Gastrocnemius medialis (tissue), 4 donors: ENCODE measurements around the gene ST6GALNAC2. TPM values are rescaled to one million over a fixed set of nuclear protein-coding genes. Genes with fewer than 3 reads are reported as not detected.

Experiments
- ATAC-seq, 2 donors: fragments of 150-250 bp; one replicate each; pipeline ENCODE4 v1.9.1; 2016
- DNase-seq, 2 donors: peaks; one replicate each; pipeline ENCODE4 v3.0.0-alpha.2; 2019
- H3K27ac ChIP-seq, 4 donors: fragments of 200-600 bp; sonication (generic); 1 replicate in 1 of 4; 2 replicates in 3 of 4; pipeline ENCODE4 v1.5.1; 2016 to 2018; ENCODE audit warnings: mild to moderate bottlenecking in 2 of 4, moderate library complexity in 1 of 4
- H3K27me3 ChIP-seq, 3 donors: fragments of 200-600 bp; sonication (generic) in 2 of 3; 1 replicate in 1 of 3; 2 replicates in 2 of 3; pipeline versions ENCODE4 v1.5.1 to v1.6.0; 2016 to 2019; ENCODE audit warnings: mild to moderate bottlenecking in 1 of 3, moderate library complexity in 1 of 3
- H3K36me3 ChIP-seq, 2 donors: fragments of 200-600 bp; sonication (generic) in 1 of 2; one replicate each; pipeline ENCODE4 v1.5.1; 2017 to 2018
- H3K4me1 ChIP-seq, 2 donors: fragments of 200-600 bp; sonication (generic) in 1 of 2; one replicate each; pipeline ENCODE4 v1.5.1; 2016 to 2017; ENCODE audit warnings: mild to moderate bottlenecking in 2 of 2
- H3K4me3 ChIP-seq, 4 donors: fragments of 200-600 bp; sonication (generic) in 3 of 4; 1 replicate in 1 of 4; 2 replicates in 3 of 4; pipeline ENCODE4 v1.5.1; 2016 to 2019; ENCODE audit warnings: mild to moderate bottlenecking in 2 of 4
- H3K9me3 ChIP-seq, 3 donors: fragments of 200-600 bp; sonication (generic) in 2 of 3; 1 replicate in 1 of 3; 2 replicates in 2 of 3; pipeline ENCODE4 v1.5.1; 2016 to 2019
- POLR2A ChIP-seq, 2 donors: fragments of 450-650 bp; IDR thresholded peaks; one replicate each; pipeline ENCODE4 v1.6.1; 2017; ENCODE audit warnings: antibody characterized with exemption in 2 of 2, mild to moderate bottlenecking in 2 of 2, moderate library complexity in 2 of 2
- in situ Hi-C, 4 donors: fragments of 200-750 bp; cut with MboI; loops; one replicate each; pipeline versions ENCODE4 v1.15.0 to v1.8.0; 2017; ENCODE audit warnings: low sequenced_read_pairs in 4 of 4
- intact Hi-C: fragments of 100-400 bp; cut with DNase I; formaldehyde crosslinking; loops from one replicate; pipeline ENCODE4 v1.15.1; 2023; ENCODE audit warnings: low total_unique reads
- total RNA-seq, 4 donors: library from RNA; depleted of rRNA; stranded (reverse); fragments of >200 nt; gene quantifications; one replicate each; pipeline versions ENCODE4 v1.1.0 to v1.2.3, GENCODE V29; 2016
- TF ChIP-seq, protein P1 (sequence below), 5 experiments: fragments of 450-650 bp in 3 of 5; fragments of 200-600 bp in 2 of 5; sonication (generic) in 2 of 5; IDR thresholded peaks in 4 of 5; conservative IDR thresholded peaks in 1 of 5; 1 replicate in 4 of 5; 2 replicates in 1 of 5; pipeline ENCODE4 v1.5.1; 2016 to 2019; ENCODE audit warnings: antibody characterized with exemption in 5 of 5, mild to moderate bottlenecking in 3 of 5, moderate library complexity in 3 of 5

ST6GALNAC2 gene
- total RNA-seq, 4 donors from 2014 or later = 13.6 to 31.1 (median 27.4) TPM

DNA sequence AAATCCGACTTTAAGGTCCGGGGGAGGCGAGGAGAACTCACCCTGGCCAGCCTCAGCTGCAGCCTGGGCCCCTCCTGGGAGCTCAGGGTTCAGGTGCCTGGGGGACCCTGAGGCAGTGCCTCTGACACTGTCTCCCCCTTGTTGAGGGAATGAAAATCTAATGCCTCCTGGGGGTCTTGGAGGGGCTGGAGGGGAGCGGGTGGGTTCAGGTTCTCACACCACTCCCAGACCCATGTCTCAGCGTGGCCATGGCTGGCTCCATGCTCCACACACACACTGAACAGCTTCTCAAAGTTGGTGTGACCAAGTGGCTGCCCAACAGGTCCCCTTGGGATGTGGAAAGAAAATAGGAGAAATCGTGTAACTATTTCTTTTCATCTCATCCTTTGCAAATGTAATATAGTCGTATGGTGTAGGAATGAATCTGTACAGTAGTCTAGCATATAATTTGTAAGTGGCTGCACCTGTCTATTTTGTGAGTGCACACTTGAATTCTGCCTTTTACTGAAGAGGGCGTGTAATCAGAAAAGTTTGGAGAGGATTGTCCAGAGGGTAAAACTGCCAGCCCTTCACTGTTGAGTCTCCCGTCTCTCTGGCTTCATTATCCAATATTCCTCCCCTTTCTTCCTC lies 46.6 kb downstream of the ST6GALNAC2 start:
- Histone ChIP-seq H3K36me3 (no peaks in the 10 kb centered on the region), H3K4me3 (peak overlapping the region in 3 of 4 donors; percentile 52 to 56 (median 53)), H3K9me3 (no peaks in the 10 kb centered on the region), H3K4me1 (peaks cover 24 to 35% of the 10 kb centered on the region in 2 donors), H3K27me3 (peaks cover 0 to 13% (median 4%) of the 10 kb centered on the region in 3 donors), H3K27ac (peak overlapping the region; percentile 71 to 90 (median 78))
- intact Hi-C loops (no loop called here), in situ Hi-C loops (no loop called here)
- TF ChIP-seq, protein P1, sequence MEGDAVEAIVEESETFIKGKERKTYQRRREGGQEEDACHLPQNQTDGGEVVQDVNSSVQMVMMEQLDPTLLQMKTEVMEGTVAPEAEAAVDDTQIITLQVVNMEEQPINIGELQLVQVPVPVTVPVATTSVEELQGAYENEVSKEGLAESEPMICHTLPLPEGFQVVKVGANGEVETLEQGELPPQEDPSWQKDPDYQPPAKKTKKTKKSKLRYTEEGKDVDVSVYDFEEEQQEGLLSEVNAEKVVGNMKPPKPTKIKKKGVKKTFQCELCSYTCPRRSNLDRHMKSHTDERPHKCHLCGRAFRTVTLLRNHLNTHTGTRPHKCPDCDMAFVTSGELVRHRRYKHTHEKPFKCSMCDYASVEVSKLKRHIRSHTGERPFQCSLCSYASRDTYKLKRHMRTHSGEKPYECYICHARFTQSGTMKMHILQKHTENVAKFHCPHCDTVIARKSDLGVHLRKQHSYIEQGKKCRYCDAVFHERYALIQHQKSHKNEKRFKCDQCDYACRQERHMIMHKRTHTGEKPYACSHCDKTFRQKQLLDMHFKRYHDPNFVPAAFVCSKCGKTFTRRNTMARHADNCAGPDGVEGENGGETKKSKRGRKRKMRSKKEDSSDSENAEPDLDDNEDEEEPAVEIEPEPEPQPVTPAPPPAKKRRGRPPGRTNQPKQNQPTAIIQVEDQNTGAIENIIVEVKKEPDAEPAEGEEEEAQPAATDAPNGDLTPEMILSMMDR (IDR thresholded peaks at IDR 0.05 in 4 of 5, conservative IDR thresholded peaks at IDR 0.05 in 1 of 5) = no peak
- TF ChIP-seq POLR2A (IDR thresholded peaks at IDR 0.05) = no peak
- ATAC-seq = no peak
- DNase-seq = no peak

DNA sequence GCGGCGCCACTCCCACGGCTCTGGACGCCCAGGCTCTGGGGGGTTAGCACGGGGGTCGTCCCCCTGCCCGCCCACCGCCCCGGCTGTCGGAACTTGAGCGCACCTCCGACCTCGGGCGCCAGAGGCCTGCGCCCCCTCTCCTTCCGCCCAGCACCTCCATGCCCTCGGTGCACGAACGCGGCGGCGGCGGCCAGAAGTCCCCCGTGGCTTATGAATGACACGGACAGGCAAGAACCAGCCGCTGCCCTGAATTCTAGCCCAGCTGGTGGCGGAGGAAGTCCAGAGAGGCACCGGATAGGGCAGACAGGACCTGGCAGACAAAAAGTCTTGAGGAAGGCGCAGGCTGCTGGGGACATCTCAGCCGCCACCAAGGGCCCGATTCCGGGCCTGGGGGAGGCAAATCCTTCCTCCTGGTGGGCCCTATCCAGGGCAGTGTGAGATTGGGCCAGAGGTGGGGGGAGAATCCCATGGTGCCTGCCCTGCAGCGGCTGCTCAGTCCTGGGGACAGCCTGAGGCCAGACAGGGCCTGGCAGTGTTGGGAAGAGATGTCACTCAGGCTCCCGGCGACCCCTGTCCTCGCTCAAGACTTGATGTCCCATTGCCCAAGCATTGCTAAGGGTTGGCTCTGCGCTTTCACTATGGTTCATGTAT lies 47.3 kb downstream of the ST6GALNAC2 start:
- peaks cover 18 to 29% of the 10 kb centered on the region in 2 donors for H3K4me1 ChIP-seq
- in situ Hi-C loops = no loop called here
- ATAC-seq = no peak

DNA sequence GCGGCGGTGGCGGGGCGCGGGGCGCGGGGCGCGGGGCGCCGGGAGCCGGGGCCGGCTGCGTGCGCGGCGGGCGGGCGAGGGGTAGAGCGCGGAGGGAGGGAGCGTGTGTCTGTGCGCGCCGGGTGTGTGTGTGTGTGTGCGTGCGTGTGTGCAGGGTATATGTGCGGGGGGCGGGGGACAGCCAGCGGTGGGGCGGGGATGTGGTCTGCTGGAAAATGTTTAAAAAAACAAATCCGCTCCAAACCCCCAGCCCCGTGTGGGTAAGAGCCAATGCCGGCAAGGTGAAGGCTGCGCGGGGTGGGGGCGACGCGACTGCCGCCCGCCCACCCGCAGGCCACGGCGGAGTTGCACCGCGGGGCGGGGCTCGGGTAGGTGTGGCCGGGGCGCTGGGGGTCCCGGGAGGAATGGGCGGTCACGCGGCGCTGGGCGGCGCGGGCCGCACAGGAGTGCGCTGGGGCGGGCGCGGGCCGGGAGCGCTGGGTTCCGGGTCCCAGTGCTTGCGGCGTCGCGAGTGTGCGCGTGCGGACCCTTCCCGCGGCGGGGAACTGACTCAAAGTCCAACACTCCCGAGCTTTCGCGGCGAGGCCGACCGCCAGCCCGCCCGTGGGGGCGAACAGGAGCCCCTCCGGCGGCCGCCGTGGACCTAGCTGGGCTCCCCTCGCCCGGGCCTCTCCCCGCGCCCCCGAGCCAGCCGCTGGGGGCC lies 47.9 kb downstream of the ST6GALNAC2 start, which contains the start of gene CYGB:
Gene CYGB, minus strand, starts transcription at position 132 of the 703 bp plus-strand sequence. CDS start 167 bp downstream, outside the sequence.
- Histone ChIP-seq H3K27ac (peak within 1 kb of the TSS; percentile 71 to 90 (median 78)), H3K27me3 (peaks cover 0 to 13% (median 4%) of the 10 kb centered on the region in 3 donors), H3K9me3 (no peaks in the 10 kb centered on the region), H3K36me3 (no peaks in the 10 kb centered on the region), H3K4me3 (peak within 1 kb of the TSS; percentile 52 to 56 (median 52)), H3K4me1 (peaks cover 12 to 24% of the 10 kb centered on the region in 2 donors)
- DNase-seq = no peak
- intact Hi-C loops (no loop called here), in situ Hi-C loops (no loop called here)
- no peak for ATAC-seq
- peak; percentile 59 to 80 for TF ChIP-seq POLR2A (IDR thresholded peaks at IDR 0.05)
- TF ChIP-seq, protein P1 (IDR thresholded peaks at IDR 0.05 in 4 of 5, conservative IDR thresholded peaks at IDR 0.05 in 1 of 5) = no peak

More for the DNA sequence above, 47.3 kb downstream of the ST6GALNAC2 start:
- intact Hi-C loops = no loop called here
- DNase-seq = no peak
- peak overlapping the region; percentile 71 to 90 (median 78) for H3K27ac ChIP-seq
- H3K9me3 ChIP-seq = no peaks in the 10 kb centered on the region
- peak overlapping the region; percentile 52 to 56 (median 52) for H3K4me3 ChIP-seq
- TF ChIP-seq POLR2A (IDR thresholded peaks at IDR 0.05) = no peak
- TF ChIP-seq, protein P1 (IDR thresholded peaks at IDR 0.05 in 4 of 5, conservative IDR thresholded peaks at IDR 0.05 in 1 of 5) = no peak
- H3K36me3 ChIP-seq = no peaks in the 10 kb centered on the region
- H3K27me3 ChIP-seq = peaks cover 0 to 13% (median 4%) of the 10 kb centered on the region in 3 donors

DNA sequence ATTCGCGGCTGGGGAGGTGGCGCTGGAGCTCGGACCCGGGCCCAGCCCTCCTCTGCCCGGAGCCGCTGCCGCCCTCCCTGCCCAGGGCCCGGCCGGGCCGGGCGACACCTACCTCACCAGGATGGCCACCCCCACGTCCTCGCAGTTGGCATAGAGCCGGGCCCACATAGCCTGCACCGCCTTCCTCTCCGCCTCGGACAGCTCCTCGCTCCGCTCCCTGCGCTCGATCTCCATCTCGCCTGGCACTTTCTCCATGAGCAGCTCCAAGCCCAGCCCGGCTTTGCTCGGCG lies 48.4 kb downstream of the ST6GALNAC2 start:
- H3K27ac ChIP-seq = peak overlapping the region; percentile 69 to 90 (median 75)
- peak overlapping the region; percentile 21 to 56 (median 52) for H3K4me3 ChIP-seq
- DNase-seq (no peak), ATAC-seq (no peak)
- TF ChIP-seq, protein P1 (IDR thresholded peaks at IDR 0.05 in 4 of 5, conservative IDR thresholded peaks at IDR 0.05 in 1 of 5) = no peak
- no peak for TF ChIP-seq POLR2A (IDR thresholded peaks at IDR 0.05)
- peaks cover 0 to 13% (median 4%) of the 10 kb centered on the region in 3 donors for H3K27me3 ChIP-seq
- no peaks in the 10 kb centered on the region for H3K36me3 ChIP-seq
- intact Hi-C loops = no loop called here
- H3K4me1 ChIP-seq = peaks cover 11 to 25% of the 10 kb centered on the region in 2 donors
- no peaks in the 10 kb centered on the region for H3K9me3 ChIP-seq
- in situ Hi-C loops = no loop called here
